ENCODE results near the gene GLRX3.

The GLRX3 gene

GRCh38 chr10:130220251-130221185 lies 84.3 kb downstream of the GLRX3 start (continued):
- TF ChIP-seq ZNF221 (tag by site-specific recombination; IDR thresholded peaks at IDR 0.05; ENCODE audit: borderline replicate concordance) (no peak), WT1 (tag by site-specific recombination; IDR thresholded peaks at IDR 0.05) (no peak), ZNF585B (tag by site-specific recombination; IDR thresholded peaks at IDR 0.05) (no peak), ZNF24 (tag by site-specific recombination; IDR thresholded peaks at IDR 0.05) (no peak), ZNF561 (tag by site-specific recombination; IDR thresholded peaks at IDR 0.05; ENCODE audit: borderline replicate concordance) (no peak)

GRCh38 chr10:130221456-130222375 lies 85.5 kb downstream of the GLRX3 start:
- Histone ChIP-seq H3K36me3 (ENCODE audit: control insufficient read depth in 2 of 2, insufficient read depth in 1 of 2, low read length in 2 of 2) (no peaks in the 10 kb centered on the region), H3K9me3 (ENCODE audit: control insufficient read depth, insufficient read depth, low read depth, low read length) (no peaks in the 10 kb centered on the region), H3K4me3 (ENCODE audit: low read depth, low read length) (no peak overlapping the region), H3K27ac (ENCODE audit: extremely low read depth, low read depth, low read length) (no peak overlapping the region), H3K4me1 (ENCODE audit: control insufficient read depth, insufficient read depth, low read length) (no peaks in the 10 kb centered on the region)
- no peak for TF ChIP-seq PRDM1 (tag by site-specific recombination; IDR thresholded peaks at IDR 0.05)
- TF ChIP-seq ZNF146 (tag by site-specific recombination; IDR thresholded peaks at IDR 0.05), result no peak
- TF ChIP-seq ZNF629 (tag by site-specific recombination; IDR thresholded peaks at IDR 0.05), result no peak
- no peak for TF ChIP-seq SALL2 (tag by site-specific recombination; IDR thresholded peaks at IDR 0.05; ENCODE audit: borderline replicate concordance)
- no peak for TF ChIP-seq ZNF19 (tag by site-specific recombination; IDR thresholded peaks at IDR 0.05; ENCODE audit: low read depth)
- no peak for TF ChIP-seq ZNF600 (tag by site-specific recombination; IDR thresholded peaks at IDR 0.05)
- CTCF ChIA-PET, result interaction anchor here (0.6 kb wide), 1 partner anchor 292 kb away, joined by 4 read pairs; no protein-coding TSS in a partner anchor
- POLR2A ChIA-PET, result no interaction called here

GRCh38 chr10:130222381-130222780 lies 86.2 kb downstream of the GLRX3 start:
- Histone ChIP-seq H3K27ac (ENCODE audit: extremely low read depth, low read depth, low read length) (no peak overlapping the region), H3K4me1 (ENCODE audit: control insufficient read depth, insufficient read depth, low read length) (no peaks in the 10 kb centered on the region), H3K9me3 (ENCODE audit: control insufficient read depth, insufficient read depth, low read depth, low read length) (no peaks in the 10 kb centered on the region), H3K4me3 (ENCODE audit: low read depth, low read length) (no peak overlapping the region), H3K36me3 (ENCODE audit: control insufficient read depth in 2 of 2, insufficient read depth in 1 of 2, low read length in 2 of 2) (no peaks in the 10 kb centered on the region)
- ChIA-PET CTCF (no interaction called here), POLR2A (no interaction called here)
- TF ChIP-seq ZFHX2 (tag by site-specific recombination; conservative IDR thresholded peaks at IDR 0.05) (no peak), ZNF184 (tag by site-specific recombination; IDR thresholded peaks at IDR 0.05) (no peak), ZNF747 (tag by site-specific recombination; IDR thresholded peaks at IDR 0.05) (no peak), SETDB1 (IDR thresholded peaks at IDR 0.05; ENCODE audit: insufficient read length, low read length) (no peak), IKZF3 (tag by site-specific recombination; IDR thresholded peaks at IDR 0.05) (no peak), ZNF791 (tag by site-specific recombination; IDR thresholded peaks at IDR 0.05) (no peak), ZNF341 (tag by site-specific recombination; IDR thresholded peaks at IDR 0.05; ENCODE audit: low read depth) (no peak), ZNF571 (tag by site-specific recombination; IDR thresholded peaks at IDR 0.05) (no peak), ZNF654 (tag by site-specific recombination; IDR thresholded peaks at IDR 0.05; ENCODE audit: low read depth) (no peak), ZNF518A (tag by site-specific recombination; conservative IDR thresholded peaks at IDR 0.05; ENCODE audit: low read depth) (no peak), ZFP41 (tag by site-specific recombination; IDR thresholded peaks at IDR 0.05; ENCODE audit: borderline replicate concordance) (no peak), ZNF138 (tag by site-specific recombination; IDR thresholded peaks at IDR 0.05; ENCODE audit: borderline replicate concordance) (no peak), ZNF280C (tag by site-specific recombination; IDR thresholded peaks at IDR 0.05) (no peak), SCRT1 (tag by site-specific recombination; IDR thresholded peaks at IDR 0.05; ENCODE audit: borderline replicate concordance) (no peak)
